ENCODE measurements around the gene BCL10. TPM values are rescaled to one million over a fixed set of nuclear protein-coding genes. Genes with fewer than 3 reads are reported as not detected.
A peak's percentile ranks its signal among the peaks of the same experiment; 100 is the strongest.

BCL10 gene
- 66.5 and 87.8 TPM in 2 replicates for total RNA-seq

GRCh38 chr1:85276215-85276977 lies at the start of gene BCL10:
TSS of gene BCL10 (minus strand) at chr1:85276632. CDS start at chr1:85276352, 280 bp downstream.
- peak; percentile 86 for DNase-seq (ENCODE audit: extremely low read depth, low read depth, low spot score)

GRCh38 chr1:85325920-85326319 lies 49.5 kb upstream of the BCL10 start:
- DNase-seq (ENCODE audit: extremely low read depth, low read depth, low spot score), result no peak

GRCh38 chr1:85323770-85324169 lies 47.3 kb upstream of the BCL10 start:
- no peak for DNase-seq (ENCODE audit: extremely low read depth, low read depth, low spot score)

GRCh38 chr1:85322655-85323054 lies 46.2 kb upstream of the BCL10 start:
- no peak for DNase-seq (ENCODE audit: extremely low read depth, low read depth, low spot score)

GRCh38 chr1:85321237-85321964 lies 45.0 kb upstream of the BCL10 start:
- DNase-seq (ENCODE audit: extremely low read depth, low read depth, low spot score), result no peak

GRCh38 chr1:85320371-85321131 lies 44.1 kb upstream of the BCL10 start:
- DNase-seq (ENCODE audit: extremely low read depth, low read depth, low spot score), result no peak

GRCh38 chr1:85319931-85320330 lies 43.5 kb upstream of the BCL10 start:
- no peak for DNase-seq (ENCODE audit: extremely low read depth, low read depth, low spot score)

- DNase-seq (ENCODE audit: extremely low read depth, low read depth, low spot score), result no peak
These were observed 43.1 kb upstream of the BCL10 start for GRCh38 chr1:85319491-85319890.

- DNase-seq (ENCODE audit: extremely low read depth, low read depth, low spot score), result no peak
These were observed 41.8 kb upstream of the BCL10 start for GRCh38 chr1:85318217-85318616.

- no peak for DNase-seq (ENCODE audit: extremely low read depth, low read depth, low spot score)
These were observed 41.1 kb upstream of the BCL10 start for GRCh38 chr1:85317560-85317959.

GRCh38 chr1:85316321-85316720 lies 39.9 kb upstream of the BCL10 start:
- no peak for DNase-seq (ENCODE audit: extremely low read depth, low read depth, low spot score)

- no peak for DNase-seq (ENCODE audit: extremely low read depth, low read depth, low spot score)
These were observed 39.4 kb upstream of the BCL10 start for GRCh38 chr1:85315789-85316188.

- no peak for DNase-seq (ENCODE audit: extremely low read depth, low read depth, low spot score)
These were observed 38.3 kb upstream of the BCL10 start for GRCh38 chr1:85314726-85315125.

- no peak for DNase-seq (ENCODE audit: extremely low read depth, low read depth, low spot score)
These were observed 37.7 kb upstream of the BCL10 start for GRCh38 chr1:85313888-85314696.

GRCh38 chr1:85311818-85312217 lies 35.4 kb upstream of the BCL10 start:
- no peak for DNase-seq (ENCODE audit: extremely low read depth, low read depth, low spot score)

- DNase-seq (ENCODE audit: extremely low read depth, low read depth, low spot score), result no peak
These were observed 32.5 kb upstream of the BCL10 start for GRCh38 chr1:85308833-85309350.

- no peak for DNase-seq (ENCODE audit: extremely low read depth, low read depth, low spot score)
These were observed 31.8 kb upstream of the BCL10 start for GRCh38 chr1:85307987-85308832.

GRCh38 chr1:85306236-85306635 lies 29.8 kb upstream of the BCL10 start:
- DNase-seq (ENCODE audit: extremely low read depth, low read depth, low spot score), result no peak

GRCh38 chr1:85303440-85304162 lies 27.2 kb upstream of the BCL10 start:
- DNase-seq (ENCODE audit: extremely low read depth, low read depth, low spot score), result no peak
